ENCODE results near the gene ZNF610.
"Not testable (repeated sequence)": the region's sequence is repeated elsewhere in the genome, so short reads cannot be mapped to it uniquely, and the experiment has no call there.

ZNF610 gene

GRCh38 chr19:52336117-52336790 is at the start of gene ZNF610:
Gene ZNF610 (plus strand): TSS chr19:52336243. CDS start chr19:52349173, 12,930 bp downstream.
- peak; percentile 78 for DNase-seq

GRCh38 chr19:52286256-52286655 is 49.8 kb upstream of the ZNF610 start:
- DNase-seq = no peak

- no peak for DNase-seq
These were observed 44.3 kb upstream of the ZNF610 start for GRCh38 chr19:52291781-52292180.

GRCh38 chr19:52292946-52293345 is 43.1 kb upstream of the ZNF610 start:
- DNase-seq = not testable (repeated sequence)

- no peak for DNase-seq
These were observed 39.7 kb upstream of the ZNF610 start for GRCh38 chr19:52296400-52296772.

- peak; percentile 46 for DNase-seq
These were observed 39.1 kb upstream of the ZNF610 start, which contains the start of gene ZNF480 for GRCh38 chr19:52296773-52297600. Gene ZNF480 (plus strand): TSS chr19:52297169. CDS start chr19:52300413, 3,244 bp downstream.

DNA sequence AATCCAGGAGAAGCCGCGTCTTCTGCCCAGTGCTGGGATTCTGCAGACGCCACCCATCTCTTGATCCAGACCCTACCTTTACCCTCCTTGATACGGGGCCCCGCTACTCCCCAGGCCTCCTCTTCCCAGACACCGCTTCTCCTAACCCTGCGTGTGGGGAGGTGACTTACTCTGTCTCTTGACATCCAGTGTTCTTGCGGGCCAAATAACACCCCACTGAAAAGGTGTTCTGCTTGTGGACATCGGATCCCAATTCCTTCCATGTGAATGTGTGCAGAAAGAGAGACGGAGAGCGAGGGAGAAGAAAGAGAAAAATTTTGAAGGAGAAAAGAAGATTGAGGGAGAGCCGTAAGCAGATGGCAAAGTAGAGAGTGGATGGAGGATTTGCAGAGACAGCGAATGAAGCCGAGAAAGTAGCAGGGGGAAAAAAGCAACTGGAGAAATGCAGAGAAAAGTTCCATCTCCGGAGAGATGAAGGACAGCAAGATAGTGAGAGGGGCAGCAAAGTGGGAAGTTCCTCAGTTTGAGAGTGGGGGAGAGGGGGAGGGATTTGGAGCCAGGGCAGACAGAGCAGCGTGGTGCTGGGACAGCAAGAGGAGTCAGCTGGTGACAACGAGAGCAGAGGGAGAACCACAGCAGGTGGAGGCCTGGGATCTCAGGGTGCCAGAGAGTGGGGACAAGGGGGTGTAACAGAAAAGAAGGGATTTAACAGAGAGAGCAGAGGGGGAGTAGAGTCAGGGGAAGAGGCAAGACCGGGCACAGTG is 38.3 kb upstream of the ZNF610 start:
- no peak for DNase-seq

DNA sequence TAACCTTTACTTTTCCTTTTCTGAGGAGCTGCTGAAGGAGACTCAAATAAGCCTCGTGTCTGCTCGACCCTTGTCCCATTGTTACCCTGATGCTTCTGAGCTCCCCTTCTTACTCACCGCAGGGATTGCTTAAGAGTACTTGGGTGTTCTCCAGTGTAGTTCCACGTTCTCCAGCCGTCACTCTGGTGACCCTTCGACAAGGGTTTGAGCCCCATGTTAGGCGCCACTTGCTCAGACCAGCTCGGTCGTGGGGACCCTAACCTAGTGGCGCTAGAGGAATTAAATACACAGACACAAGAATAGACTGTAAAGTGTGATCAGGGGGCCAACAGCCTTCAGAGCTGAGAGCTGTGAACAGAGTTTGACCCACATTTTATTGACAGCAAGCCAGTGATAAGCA is 28.8 kb upstream of the ZNF610 start:
- no peak for DNase-seq

- no peak for DNase-seq
These were observed 13.6 kb upstream of the ZNF610 start for GRCh38 chr19:52322429-52322828.

DNA sequence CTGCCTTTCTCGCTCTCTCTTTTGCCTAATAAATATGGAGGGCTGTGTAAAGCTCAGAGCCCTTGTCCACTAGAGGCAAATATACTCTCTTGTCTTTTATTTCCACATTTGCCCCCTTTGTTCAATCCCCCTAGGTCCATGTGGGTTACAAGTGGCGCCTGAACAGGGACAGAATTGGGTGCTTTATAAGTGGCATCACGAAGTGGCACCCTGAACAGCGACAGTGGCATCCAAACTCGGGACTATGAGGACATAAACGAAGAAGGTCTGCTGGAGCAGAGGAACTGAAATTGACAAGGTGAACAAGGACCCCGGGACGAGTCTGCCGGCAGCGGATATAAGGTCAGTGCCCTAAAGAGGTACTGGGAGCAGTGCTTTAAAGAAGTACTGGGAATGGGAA is 4.3 kb upstream of the ZNF610 start:
- DNase-seq = no peak

GRCh38 chr19:52335768-52336116 is 301 bp upstream of the ZNF610 start:
- no peak for DNase-seq

DNA sequence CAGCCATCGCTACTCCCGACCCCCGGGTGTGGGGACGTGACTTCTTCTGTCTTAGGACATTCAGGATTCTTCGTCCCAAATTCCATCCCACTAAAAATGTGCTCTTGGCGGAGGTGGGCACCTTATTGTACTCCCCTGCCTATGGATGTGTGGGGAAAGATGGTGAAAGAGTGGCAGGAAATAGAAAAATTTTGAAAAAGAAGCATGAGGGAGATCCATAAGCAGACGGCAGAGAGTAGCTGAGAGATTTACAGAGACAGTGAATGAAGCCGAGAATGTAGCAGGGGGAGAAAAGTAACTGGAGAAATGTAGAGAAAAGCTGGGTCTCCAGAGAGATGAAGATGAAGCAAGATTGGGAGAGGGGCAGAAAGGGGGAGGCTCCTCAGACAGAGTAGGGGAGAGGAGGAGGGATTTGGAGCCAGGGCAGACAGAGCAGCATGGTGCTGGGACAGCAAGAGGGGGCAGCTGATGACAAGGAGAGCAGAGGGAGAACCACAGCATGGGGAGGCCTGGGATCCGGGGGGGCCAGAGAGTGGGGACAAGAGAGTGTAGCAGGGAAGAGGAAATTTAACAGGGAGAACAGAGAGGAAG is 843 bp downstream of the ZNF610 start:
- no peak for DNase-seq

DNA sequence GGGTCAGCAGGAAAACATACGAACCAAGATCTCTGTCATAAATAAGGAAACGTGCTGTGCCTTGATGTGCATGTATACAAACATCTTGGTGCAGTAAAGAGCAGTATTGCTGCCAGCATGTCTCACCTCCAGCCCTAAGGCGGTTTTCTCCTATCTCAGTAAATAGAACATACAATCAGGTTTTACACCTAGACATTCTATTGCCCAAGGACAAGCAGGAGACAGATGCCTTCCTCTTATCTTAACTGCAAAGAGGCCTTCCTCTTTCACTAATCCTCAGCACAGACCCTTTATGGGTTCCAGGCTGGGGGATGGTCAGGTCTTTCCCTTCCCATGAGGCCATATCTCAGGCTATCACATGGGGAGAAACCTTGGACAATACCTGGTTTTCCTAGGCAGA is 3.0 kb downstream of the ZNF610 start:
- DNase-seq = not testable (repeated sequence)

DNA sequence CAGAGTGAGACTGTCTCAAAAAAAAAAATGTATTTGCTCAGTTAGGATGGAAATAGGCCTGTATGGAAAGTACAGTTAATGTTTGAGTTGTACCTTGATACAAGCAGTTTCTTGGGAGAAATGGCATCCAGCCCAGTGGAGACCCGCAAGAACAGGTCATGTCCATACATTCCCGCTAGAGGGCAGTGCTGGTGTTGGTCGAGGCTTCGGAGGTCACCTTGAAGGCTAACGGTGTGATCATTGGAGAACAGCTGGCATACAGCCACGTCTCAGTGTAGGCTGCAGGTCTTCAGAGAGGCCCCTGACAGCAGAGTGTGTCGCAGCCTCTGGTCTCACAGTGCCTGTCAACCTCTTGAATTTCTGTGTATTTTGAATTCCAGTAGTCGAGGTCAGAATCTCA is 7.5 kb downstream of the ZNF610 start:
- peak; percentile 17 for DNase-seq

DNA sequence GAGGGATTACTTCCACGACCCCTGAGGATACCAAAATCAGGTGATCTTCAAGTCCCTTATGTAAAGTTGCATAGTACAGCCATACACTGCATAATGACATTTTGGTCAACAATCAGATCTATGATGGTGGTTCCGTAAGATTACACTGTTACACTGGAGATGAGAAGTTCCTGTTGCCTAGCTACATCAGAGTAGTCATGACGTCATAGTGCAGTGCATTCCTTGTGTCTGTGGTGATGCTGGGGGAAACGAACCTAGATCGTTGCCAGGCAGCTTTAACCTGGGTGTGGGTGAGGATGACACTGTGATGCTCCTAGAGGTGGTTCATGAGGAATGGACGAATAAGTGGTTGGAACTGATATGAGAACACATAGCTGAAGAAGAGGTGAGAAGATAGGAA is 9.1 kb downstream of the ZNF610 start:
- no peak for DNase-seq

GRCh38 chr19:52351512-52351911 is 15.5 kb downstream of the ZNF610 start:
- DNase-seq = no peak

GRCh38 chr19:52366414-52366824 is 30.4 kb downstream of the ZNF610 start:
- no peak for DNase-seq

DNA sequence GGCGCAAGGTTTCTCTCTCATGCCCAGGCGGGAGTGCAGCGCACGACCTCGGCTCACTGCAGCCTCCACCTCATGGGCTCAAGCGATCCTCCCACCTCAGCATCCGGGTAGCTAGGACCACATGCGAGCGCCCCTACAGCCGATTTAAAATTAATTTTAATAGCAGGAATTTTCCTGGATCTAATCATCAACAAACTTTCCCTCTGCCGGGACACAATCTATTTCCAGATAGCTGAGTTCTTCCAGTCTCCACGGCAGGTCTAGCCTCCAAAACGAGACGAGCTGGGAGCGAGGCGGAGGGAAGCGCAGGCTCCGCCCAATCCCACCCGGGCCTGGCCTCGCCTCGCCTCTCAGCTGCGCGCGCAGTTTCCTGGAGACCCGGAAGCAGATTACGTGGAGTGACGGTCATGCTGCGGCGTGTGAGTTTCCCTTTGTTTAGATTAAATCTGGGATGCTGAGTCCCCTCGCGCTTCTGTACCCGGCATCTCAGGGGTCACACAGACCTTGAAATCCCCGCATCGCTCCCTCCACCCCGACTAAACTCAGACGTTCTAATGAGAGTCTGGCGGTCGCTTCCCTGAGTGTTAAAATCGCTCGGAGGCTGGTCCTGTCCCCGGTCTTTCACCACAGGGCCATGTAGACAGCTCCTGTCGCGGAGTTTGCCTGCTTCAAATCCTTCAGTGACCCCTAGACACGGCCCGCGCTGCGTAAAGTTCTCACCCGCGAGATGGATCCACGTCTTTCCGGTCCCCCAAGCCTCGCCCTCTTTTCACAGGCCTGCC is 33.7 kb downstream of the ZNF610 start, which contains the start of gene ZNF880:
TSS of gene ZNF880 (plus strand) at position 365 of the 782 bp plus-strand sequence. CDS start at position 408, 43 bp downstream.
- DNase-seq = peak; percentile 51

- no peak for DNase-seq
These were observed 34.3 kb downstream of the ZNF610 start for GRCh38 chr19:52370341-52370710.

- DNase-seq = no peak
These were observed 55.1 kb downstream of the ZNF610 start for GRCh38 chr19:52391135-52391534.

DNA sequence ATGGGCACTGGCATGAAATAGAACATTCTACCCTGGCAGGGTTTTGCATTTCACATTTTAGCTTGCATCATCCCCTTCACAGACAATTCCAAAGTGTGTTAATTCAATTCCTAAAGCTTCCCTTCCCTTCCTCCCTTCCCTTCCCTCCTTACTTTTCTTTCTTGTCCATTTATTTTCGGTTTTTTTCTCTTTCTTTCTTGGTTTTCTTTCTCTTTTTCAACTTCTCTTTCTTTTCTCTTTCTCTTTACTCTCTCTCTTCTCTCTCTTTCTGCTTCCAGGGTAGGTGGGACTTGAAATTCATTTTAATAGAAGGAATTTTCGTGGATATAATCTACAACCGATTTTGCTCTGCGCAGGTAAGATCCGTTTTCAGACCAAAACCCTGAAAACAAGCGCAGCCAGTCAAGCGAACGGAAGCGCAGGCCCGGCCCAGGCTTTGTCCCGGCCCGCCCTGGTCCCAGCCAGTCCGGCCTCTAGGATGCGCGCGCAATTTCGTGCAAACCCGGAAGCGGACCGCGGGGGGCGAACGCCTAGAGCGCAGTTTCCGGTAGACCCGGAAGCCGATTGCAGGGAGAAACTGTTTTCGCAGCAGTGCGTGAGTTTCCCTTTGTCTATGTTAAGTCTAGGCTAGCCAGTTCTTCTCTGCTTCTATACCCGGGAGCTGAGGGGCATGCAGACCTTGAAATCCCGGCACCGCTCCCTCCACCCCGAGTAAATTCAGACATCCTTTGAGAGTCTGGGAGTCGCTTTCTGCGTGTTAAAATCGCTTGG is 61.5 kb downstream of the ZNF610 start, which contains the start of gene ZNF528:
TSS of gene ZNF528 (plus strand) at position 540 of the 771 bp plus-strand sequence. CDS start 4,165 bp downstream, outside the sequence.
- DNase-seq = peak; percentile 89

Measured in NCI-H1092 (cell line).